T-cell (primary cell): ENCODE measurements around the gene EFCAB12. TPM values are rescaled to one million over a fixed set of nuclear protein-coding genes. Genes with fewer than 3 reads are reported as not detected.

Experiments used
- ATAC-seq, 4 experiments: fragments of 200-7000 bp in 3 of 4; fragments of 150-1000 bp in 1 of 4; cut with Tn5 transposase; replicated peaks in 1 of 4; 1 replicate in 3 of 4; 2 replicates in 1 of 4; pipeline ENCODE4 v1.10.0; 2021; ENCODE audit warnings: moderate library complexity in 3 of 4, mild to moderate bottlenecking in 2 of 4, moderate number of reproducible peaks in 1 of 4
- CTCF ChIA-PET, 2 donors: fragments of 300-600 bp; sonication (Branson Sonifier 250); formaldehyde crosslinking; loops; one replicate each; lab custom pipeline; 2022; ENCODE audit warnings: antibody characterized with exemption in 2 of 2; lab: Charles Lee
- POLR2A ChIA-PET, 2 donors: fragments of 300-600 bp; sonication (Branson Sonifier 250); formaldehyde crosslinking; loops; one replicate each; lab custom pipeline; 2022; ENCODE audit warnings: antibody characterized with exemption in 2 of 2; lab: Charles Lee
- DNase-seq, 35 experiments: peaks; one replicate each; pipeline versions ENCODE4 v3.0.0 to v3.0.0-alpha.2; 2013 to 2023
- H3K27ac ChIP-seq: one replicate; pipeline ENCODE4 v1.5.1; 2013; ENCODE audit warnings: low read length
- H3K27me3 ChIP-seq, 2 experiments: replicated peaks in 1 of 2; 1 replicate in 1 of 2; 2 replicates in 1 of 2; pipeline versions ENCODE4 v1.6.1 to v1.7.0; 2013; ENCODE audit warnings: low read length in 1 of 2, mixed read lengths in 1 of 2; ENCODE audit not compliant: control insufficient read depth in 2 of 2, insufficient read depth in 2 of 2; ENCODE audit errors: extremely low read depth in 1 of 2
- H3K36me3 ChIP-seq, 2 donors: 1 replicate in 1 of 2; 2 replicates in 1 of 2; pipeline versions ENCODE4 v1.6.1 to v1.7.0; 2013; ENCODE audit warnings: low read length in 1 of 2; ENCODE audit not compliant: control insufficient read depth in 2 of 2, insufficient read depth in 1 of 2; ENCODE audit errors: extremely low read depth in 1 of 2
- H3K4me1 ChIP-seq, 2 experiments: 1 replicate in 1 of 2; 2 replicates in 1 of 2; pipeline versions ENCODE4 v1.6.1 to v1.7.0; 2013; ENCODE audit warnings: low read length in 2 of 2, mixed read lengths in 1 of 2; ENCODE audit not compliant: insufficient read depth in 2 of 2, control insufficient read depth in 1 of 2; ENCODE audit errors: extremely low read depth in 1 of 2
- H3K4me3 ChIP-seq, 2 donors: 1 replicate in 1 of 2; 2 replicates in 1 of 2; pipeline versions ENCODE4 v1.5.1 to v1.7.0; 2013; ENCODE audit warnings: mild to moderate bottlenecking in 2 of 2, low read length in 1 of 2, moderate library complexity in 1 of 2; ENCODE audit not compliant: control insufficient read depth in 1 of 2; ENCODE audit errors: extremely low read depth in 1 of 2
- H3K9me3 ChIP-seq: 2 replicates; pipeline ENCODE4 v1.7.0; 2013
- H3K27ac Mint-ChIP-seq, 2 donors: one replicate each; pipeline ENCODE4 v1.8.0; 2020 to 2021; ENCODE audit warnings: mild to moderate bottlenecking in 2 of 2, mixed read lengths in 2 of 2
- H3K27me3 Mint-ChIP-seq, 2 donors: one replicate each; pipeline ENCODE4 v1.8.0; 2021 to 2022; ENCODE audit warnings: mixed read lengths in 2 of 2
- H3K36me3 Mint-ChIP-seq: one replicate; pipeline ENCODE4 v1.8.0; 2021; ENCODE audit warnings: mixed read lengths
- H3K4me1 Mint-ChIP-seq, 3 donors: one replicate each; pipeline ENCODE4 v1.8.0; 2020 to 2022; ENCODE audit warnings: mixed read lengths in 3 of 3, mild to moderate bottlenecking in 1 of 3
- H3K4me3 Mint-ChIP-seq, 3 donors: one replicate each; pipeline ENCODE4 v1.8.0; 2020 to 2022; ENCODE audit warnings: mild to moderate bottlenecking in 3 of 3, mixed read lengths in 3 of 3, moderate library complexity in 3 of 3
- H3K9me3 Mint-ChIP-seq, 3 donors: one replicate each; pipeline ENCODE4 v1.8.0; 2020 to 2022; ENCODE audit warnings: mixed read lengths in 3 of 3
- WGBS: methylation state at CpG from one replicate; pipeline ENCODE4 v1.1.5; 2013; ENCODE audit warnings: missing lambda C conversion rate; ENCODE audit not compliant: insufficient coverage; 5-methylcytosine and 5-hydroxymethylcytosine counted together
- total RNA-seq, 35 experiments: library from RNA in 6 of 35; stranded (reverse) in 6 of 35; fragments of 120-200 nt in 1 of 35; gene quantifications; one replicate each; pipeline versions ENCODE4 v1.2.1 to v1.2.4 and lab custom pipeline; 2013 to 2026

EFCAB12 gene
- total RNA-seq: 1 to 10 TPM; 1.2 to 2.7 (median 2.2) TPM
- total RNA-seq (2013): 0.33 TPM
- 0.12 to 2.3 (median 1.3) reads per million in 29 experiments for total RNA-seq (lab: John Stamatoyannopoulos, UW)

- no peaks in the 10 kb centered on the region for H3K27me3 ChIP-seq
- no peaks in the 10 kb centered on the region for H3K9me3 ChIP-seq
- H3K4me1 ChIP-seq: peaks cover 3 to 14% of the 10 kb centered on the region in 2 experiments
- H3K36me3 ChIP-seq: peaks cover 5 to 31% of the 10 kb centered on the region in 2 donors
- Mint-ChIP-seq H3K27me3 (no peaks in the 10 kb centered on the region), H3K27ac (peak within 1 kb of the TSS; percentile 73 to 82), H3K36me3 (peaks cover 21% of the 10 kb centered on the region), H3K9me3 (no peaks in the 10 kb centered on the region), H3K4me3 (peak within 1 kb of the TSS; percentile 73 to 80 (median 77)), H3K4me1 (peaks cover 19 to 26% (median 25%) of the 10 kb centered on the region in 3 donors)
- 8% methylated on average over 39 of the region's 42 CpGs for WGBS
- peak within 1 kb of the TSS; percentile 44 for H3K27ac ChIP-seq
- ChIA-PET POLR2A (interaction anchor here (0.6 to 1.5 kb wide), 3 partner anchors 11 to 22 kb away, joined by 3 to 9 read pairs (median 7); partner anchors contain the start of genes IFT122 (in 1 of the 2) and MBD4 (in 1 of the 2)), CTCF (interaction anchor here (0.6 to 2.4 kb wide), 4 partner anchors 10 to 1831 kb away, joined by 3 to 9 read pairs (median 3); partner anchors contain the start of genes IFT122 (in 1 of the 2) and MBD4 (in 1 of the 2))
- ATAC-seq (peak; percentile 91 to 98 (median 98)), DNase-seq (peak; percentile 76 to 95 (median 88))
- H3K4me3 ChIP-seq: peak within 1 kb of the TSS; percentile 52 to 87
Observed at GRCh38 chr3:129428376-129429079, at the start of gene EFCAB12. Gene EFCAB12, minus strand, starts transcription at chr3:129428636. Its CDS starts 148 bp downstream, at chr3:129428488.

GRCh38 chr3:129476586-129476985 lies 48.1 kb upstream of the EFCAB12 start:
- POLR2A ChIA-PET: no interaction called here

GRCh38 chr3:129475863-129476262 lies 47.4 kb upstream of the EFCAB12 start:
- Mint-ChIP-seq H3K4me3 (no peak overlapping the region), H3K27ac (no peak overlapping the region), H3K4me1 (peaks cover 0 to 4% (median 0%) of the 10 kb centered on the region in 3 donors), H3K36me3 (peaks cover 48% of the 10 kb centered on the region), H3K27me3 (no peaks in the 10 kb centered on the region), H3K9me3 (no peaks in the 10 kb centered on the region)
- H3K27ac ChIP-seq: no peak overlapping the region
- WGBS: no CpG with 5 or more reads among the region's 3 CpGs
- ChIA-PET POLR2A (interaction anchor here in 1 of 2 donors (0.7 kb wide), 1 partner anchor 21 kb away, joined by 3 read pairs; no protein-coding TSS in a partner anchor), CTCF (no interaction called here)
- H3K9me3 ChIP-seq: no peaks in the 10 kb centered on the region
- DNase-seq: no peak
- peaks cover 0 to 20% of the 10 kb centered on the region in 2 donors for H3K36me3 ChIP-seq
- ATAC-seq: no peak
- no peaks in the 10 kb centered on the region for H3K4me1 ChIP-seq
- H3K4me3 ChIP-seq: no peak overlapping the region
- H3K27me3 ChIP-seq: no peaks in the 10 kb centered on the region

More at GRCh38 chr3:129476586-129476985, 48.1 kb upstream of the EFCAB12 start:
- Mint-ChIP-seq H3K9me3 (no peaks in the 10 kb centered on the region), H3K4me1 (peaks cover 4 to 9% (median 6%) of the 10 kb centered on the region in 3 donors), H3K27me3 (no peaks in the 10 kb centered on the region), H3K27ac (no peak overlapping the region), H3K36me3 (peaks cover 41% of the 10 kb centered on the region), H3K4me3 (no peak overlapping the region)
- Histone ChIP-seq H3K27me3 (no peaks in the 10 kb centered on the region), H3K4me1 (peaks cover 1 to 5% of the 10 kb centered on the region in 2 experiments), H3K4me3 (no peak overlapping the region), H3K9me3 (no peaks in the 10 kb centered on the region), H3K27ac (no peak overlapping the region), H3K36me3 (peaks cover 0 to 20% of the 10 kb centered on the region in 2 donors)
- CTCF ChIA-PET: no interaction called here
- WGBS: 92% methylated on average over 5 of the region's 6 CpGs
- DNase-seq (no peak), ATAC-seq (no peak)

- no peak for ATAC-seq
- ChIA-PET POLR2A (interaction anchor here in 1 of 2 donors (0.7 kb wide), 1 partner anchor 22 kb away, joined by 3 read pairs; no protein-coding TSS in a partner anchor), CTCF (no interaction called here)
- Mint-ChIP-seq H3K4me3 (no peak overlapping the region), H3K9me3 (no peaks in the 10 kb centered on the region), H3K27ac (no peak overlapping the region), H3K4me1 (no peaks in the 10 kb centered on the region), H3K36me3 (peaks cover 46% of the 10 kb centered on the region), H3K27me3 (no peaks in the 10 kb centered on the region)
- H3K36me3 ChIP-seq: peaks cover 0 to 18% of the 10 kb centered on the region in 2 donors
- H3K27ac ChIP-seq: no peak overlapping the region
- 100% methylated on average over 7 of the region's 10 CpGs for WGBS
- no peak overlapping the region for H3K4me3 ChIP-seq
- no peaks in the 10 kb centered on the region for H3K27me3 ChIP-seq
- DNase-seq: no peak
- H3K4me1 ChIP-seq: no peaks in the 10 kb centered on the region
- no peaks in the 10 kb centered on the region for H3K9me3 ChIP-seq
Observed at GRCh38 chr3:129474984-129475804, 46.8 kb upstream of the EFCAB12 start.

GRCh38 chr3:129473769-129474152 lies 45.3 kb upstream of the EFCAB12 start:
- H3K27me3 ChIP-seq: no peaks in the 10 kb centered on the region
- no peak for DNase-seq
- H3K36me3 ChIP-seq: peaks cover 0 to 18% of the 10 kb centered on the region in 2 donors
- H3K4me3 ChIP-seq: no peak overlapping the region
- ATAC-seq: no peak
- Mint-ChIP-seq H3K4me1 (peaks cover 5 to 12% (median 8%) of the 10 kb centered on the region in 3 donors), H3K27ac (no peak overlapping the region), H3K27me3 (no peaks in the 10 kb centered on the region), H3K4me3 (no peak overlapping the region), H3K9me3 (no peaks in the 10 kb centered on the region), H3K36me3 (peaks cover 41% of the 10 kb centered on the region)
- POLR2A ChIA-PET: interaction anchor here in 1 of 2 donors (0.5 kb wide), 1 partner anchor 1678 kb away, joined by 3 read pairs; no protein-coding TSS in a partner anchor
- H3K27ac ChIP-seq: no peak overlapping the region
- WGBS: 100% methylated on average over 2 of the region's 4 CpGs
- peaks cover 0 to 3% of the 10 kb centered on the region in 2 experiments for H3K4me1 ChIP-seq
- H3K9me3 ChIP-seq: no peaks in the 10 kb centered on the region
- CTCF ChIA-PET: no interaction called here
